ENCODE measurements around the gene ACSL5.

ACSL5 gene

GRCh38 chr10:112407696-112408095 is 33.8 kb downstream of the ACSL5 start:
- no peak for DNase-seq (ENCODE audit: low spot score)

- DNase-seq (ENCODE audit: low spot score): no peak
These were observed 35.4 kb downstream of the ACSL5 start for GRCh38 chr10:112409299-112409698.

GRCh38 chr10:112409755-112410154 is 35.8 kb downstream of the ACSL5 start:
- no peak for DNase-seq (ENCODE audit: low spot score)

GRCh38 chr10:112412696-112413095 is 38.8 kb downstream of the ACSL5 start:
- no peak for DNase-seq (ENCODE audit: low spot score)

- no peak for DNase-seq (ENCODE audit: low spot score)
These were observed 47.8 kb downstream of the ACSL5 start for GRCh38 chr10:112421731-112422130.

GRCh38 chr10:112424651-112425050 is 50.7 kb downstream of the ACSL5 start:
- DNase-seq (ENCODE audit: low spot score): no peak

- no peak for DNase-seq (ENCODE audit: low spot score)
These were observed 52.2 kb downstream of the ACSL5 start for GRCh38 chr10:112426111-112426510.

GRCh38 chr10:112429147-112429546 is 55.2 kb downstream of the ACSL5 start:
- no peak for DNase-seq (ENCODE audit: low spot score)

GRCh38 chr10:112429654-112430230 is 55.8 kb downstream of the ACSL5 start:
- DNase-seq (ENCODE audit: low spot score): no peak

GRCh38 chr10:112433136-112433535 is 59.2 kb downstream of the ACSL5 start:
- DNase-seq (ENCODE audit: low spot score): no peak

GRCh38 chr10:112434988-112435619 is 61.2 kb downstream of the ACSL5 start:
- peak; percentile 46 for DNase-seq (ENCODE audit: low spot score)

GRCh38 chr10:112438356-112438755 is 64.4 kb downstream of the ACSL5 start:
- no peak for DNase-seq (ENCODE audit: low spot score)

GRCh38 chr10:112441520-112441919 is 67.6 kb downstream of the ACSL5 start:
- no peak for DNase-seq (ENCODE audit: low spot score)

GRCh38 chr10:112442063-112442462 is 68.1 kb downstream of the ACSL5 start:
- no peak for DNase-seq (ENCODE audit: low spot score)

GRCh38 chr10:112446055-112446854 is 72.3 kb downstream of the ACSL5 start:
- peak; percentile 30 for DNase-seq (ENCODE audit: low spot score)

- DNase-seq (ENCODE audit: low spot score): peak; percentile 90
These were observed 73.1 kb downstream of the ACSL5 start, which contains the start of the genes VTI1A and ZDHHC6 for GRCh38 chr10:112446855-112447619. Gene VTI1A (plus strand): TSS chr10:112447215. CDS start chr10:112447374, 159 bp downstream. Gene ZDHHC6 (minus strand): TSS chr10:112446914. CDS start chr10:112445436, 1,478 bp downstream.

GRCh38 chr10:112447620-112447928 is 73.7 kb downstream of the ACSL5 start:
- DNase-seq (ENCODE audit: low spot score): no peak

GRCh38 chr10:112448888-112449287 is 75.0 kb downstream of the ACSL5 start:
- DNase-seq (ENCODE audit: low spot score): no peak

GRCh38 chr10:112454910-112455779 is 81.2 kb downstream of the ACSL5 start:
- DNase-seq (ENCODE audit: low spot score): no peak

- no peak for DNase-seq (ENCODE audit: low spot score)
These were observed 82.6 kb downstream of the ACSL5 start for GRCh38 chr10:112456533-112456932.

- no peak for DNase-seq (ENCODE audit: low spot score)
These were observed 86.5 kb downstream of the ACSL5 start for GRCh38 chr10:112460366-112460765.

Measured in LoVo (cell line).